Fibroblast of the aortic adventitia (primary cell): ENCODE data around the gene SIRT3. TPM values are rescaled to one million over a fixed set of nuclear protein-coding genes. Genes with fewer than 3 reads are reported as not detected.
"Not testable (repeated sequence)": the region's sequence is repeated elsewhere in the genome, so short reads cannot be mapped to it uniquely, and the experiment has no call there.

Experiments
- DNase-seq: peaks from one replicate; pipeline ENCODE4 v3.0.0-alpha.2; 2010; ENCODE audit warnings: low read depth
- H3K4me3 ChIP-seq: 2 replicates; pipeline ENCODE4 v1.5.1; 2011; ENCODE audit warnings: low read depth, mild to moderate bottlenecking, control low read depth, low read length, moderate library complexity
- CTCF ChIP-seq: IDR thresholded peaks from 2 replicates; pipeline ENCODE4 v1.5.1; 2011; ENCODE audit warnings: mild to moderate bottlenecking, low read length, control low read depth, inconsistent platforms; ENCODE audit not compliant: insufficient read depth
- total RNA-seq: library from RNA; depleted of rRNA; stranded (reverse); fragments of >200 nt; gene quantifications from 2 replicates; pipeline ENCODE4 v1.2.3, GENCODE V29; 2012; ENCODE audit warnings: low replicate concordance

The SIRT3 gene
- total RNA-seq, 1 donor, result 8.2 TPM

- no peak overlapping the region for H3K4me3 ChIP-seq
- no peak for TF ChIP-seq CTCF
These were observed 8.2 kb upstream of the SIRT3 start for GRCh38 chr11:244376-244775.

GRCh38 chr11:241634-242033 is 5.5 kb upstream of the SIRT3 start:
- DNase-seq, result no peak
- TF ChIP-seq CTCF, result no peak
- no peak overlapping the region for H3K4me3 ChIP-seq

More at GRCh38 chr11:244376-244775, 8.2 kb upstream of the SIRT3 start:
- no peak for DNase-seq

GRCh38 chr11:240315-240714 is 4.2 kb upstream of the SIRT3 start:
- no peak for DNase-seq
- H3K4me3 ChIP-seq, result no peak overlapping the region
- no peak for TF ChIP-seq CTCF

- not testable (repeated sequence) for DNase-seq
- peak overlapping the region; percentile 23 for H3K4me3 ChIP-seq
These were observed 2.2 kb upstream of the SIRT3 start for GRCh38 chr11:238346-238745.

- no peak for TF ChIP-seq CTCF
- DNase-seq, result peak; percentile 73
- peak within 1 kb of the TSS; percentile 78 for H3K4me3 ChIP-seq
These were observed 929 bp upstream of the SIRT3 start, which contains the start of gene PSMD13 for GRCh38 chr11:236774-237767. Gene PSMD13, plus strand, starts transcription at chr11:236976. Its CDS starts 74 bp downstream, at chr11:237050.

- TF ChIP-seq CTCF, result no peak
- peak; percentile 34 for DNase-seq
- peak overlapping the region; percentile 76 for H3K4me3 ChIP-seq
These were observed 539 bp downstream of the SIRT3 start for GRCh38 chr11:235609-235996.

- no peak for TF ChIP-seq CTCF
- H3K4me3 ChIP-seq, result peak overlapping the region; percentile 76
- no peak for DNase-seq
These were observed 962 bp downstream of the SIRT3 start for GRCh38 chr11:235180-235579.
